GM21619 (cell line): Measurements from ENCODE around the gene VPS9D1.
A peak's percentile ranks its signal among the peaks of the same experiment; 100 is the strongest.
"Not testable (repeated sequence)": the region's sequence is repeated elsewhere in the genome, so short reads cannot be mapped to it uniquely, and the experiment has no call there.

Source experiments
- ATAC-seq: cut with Tn5 transposase; IDR thresholded peaks from one replicate; pipeline ENCODE4 v1.9.1; 2021; ENCODE audit not compliant: unreplicated experiment

Gene VPS9D1

GRCh38 chr16:89668790-89669158, 51.9 kb downstream of the VPS9D1 start:
- no peak for ATAC-seq

DNA sequence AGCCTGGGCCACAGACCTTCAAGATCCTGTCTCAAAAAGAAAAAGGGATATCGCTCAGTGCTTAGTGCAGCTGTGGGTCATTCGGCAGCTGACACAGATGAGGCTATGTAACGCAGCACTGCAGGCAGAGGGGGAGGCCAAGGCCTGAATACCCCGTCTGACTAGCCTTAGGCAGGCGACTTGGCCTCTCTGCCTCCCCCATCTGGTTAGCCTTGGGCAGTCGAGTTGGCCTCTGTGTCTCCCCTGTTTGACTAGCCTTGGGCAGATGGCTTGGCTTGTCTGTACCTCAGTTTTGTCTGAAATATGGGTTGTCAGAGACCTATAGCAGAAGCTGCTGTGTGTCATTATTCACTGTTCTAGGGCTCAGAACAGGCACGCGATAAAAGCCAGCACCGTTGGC, 53.1 kb downstream of the VPS9D1 start:
- no peak for ATAC-seq

GRCh38 chr16:89667000-89667399, 53.7 kb downstream of the VPS9D1 start:
- not testable (repeated sequence) for ATAC-seq

GRCh38 chr16:89664238-89664637, 56.5 kb downstream of the VPS9D1 start:
- not testable (repeated sequence) for ATAC-seq

GRCh38 chr16:89661215-89661614, 59.5 kb downstream of the VPS9D1 start:
- no peak for ATAC-seq

DNA sequence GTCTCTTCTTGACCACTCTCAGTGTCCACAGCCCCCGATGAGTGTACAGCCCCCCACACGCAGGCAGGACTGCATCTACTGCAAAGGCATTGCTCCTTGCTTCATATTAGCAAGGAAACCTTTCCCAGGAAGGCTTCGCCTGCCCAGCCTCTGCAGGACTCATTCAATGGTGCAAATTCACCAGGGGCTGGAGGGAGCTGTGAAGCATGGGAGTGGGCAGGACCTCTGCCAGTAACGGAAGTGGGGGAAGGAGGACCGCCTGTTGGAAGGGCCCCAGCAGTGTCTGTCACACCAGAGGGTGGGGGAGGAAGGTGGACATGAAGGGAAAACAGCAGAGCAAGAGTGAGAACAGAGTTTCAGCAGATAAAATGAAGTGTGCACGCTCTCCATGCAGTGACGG, 60.6 kb downstream of the VPS9D1 start:
- ATAC-seq: no peak

GRCh38 chr16:89658221-89658879, 62.3 kb downstream of the VPS9D1 start:
- ATAC-seq: no peak

- peak; percentile 89 for ATAC-seq
Observed at GRCh38 chr16:89657442-89658220, 63.1 kb downstream of the VPS9D1 start, which contains the start of the genes CHMP1A and SPATA33. CHMP1A (minus strand) TSS chr16:89657708; CDS start chr16:89657588, 120 bp downstream. SPATA33 (plus strand) TSS chr16:89657836; CDS start chr16:89657912, 76 bp downstream.
